ENCODE results near the gene PTPRN2.

PTPRN2 gene

DNA sequence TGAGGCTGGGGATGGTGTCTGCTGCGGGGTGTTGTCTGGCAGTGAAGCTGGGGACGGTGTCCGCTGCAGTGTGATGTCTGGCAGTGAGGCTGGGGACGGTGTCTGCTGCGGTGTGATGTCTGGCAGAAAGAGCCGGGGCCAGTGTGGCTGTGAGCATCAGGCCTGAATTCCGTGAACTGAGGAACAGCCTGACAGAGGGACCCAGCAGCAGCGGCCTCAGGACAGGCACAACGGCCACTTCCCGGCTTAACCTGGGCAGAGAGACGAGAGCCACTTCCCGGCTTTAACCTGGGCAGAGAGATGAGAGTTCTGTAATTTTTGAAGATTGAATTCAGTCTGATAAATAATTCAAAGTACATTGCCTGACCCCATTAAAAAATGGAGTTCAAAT is 321.2 kb downstream of the PTPRN2 start:
- TF ChIP-seq, protein P1, sequence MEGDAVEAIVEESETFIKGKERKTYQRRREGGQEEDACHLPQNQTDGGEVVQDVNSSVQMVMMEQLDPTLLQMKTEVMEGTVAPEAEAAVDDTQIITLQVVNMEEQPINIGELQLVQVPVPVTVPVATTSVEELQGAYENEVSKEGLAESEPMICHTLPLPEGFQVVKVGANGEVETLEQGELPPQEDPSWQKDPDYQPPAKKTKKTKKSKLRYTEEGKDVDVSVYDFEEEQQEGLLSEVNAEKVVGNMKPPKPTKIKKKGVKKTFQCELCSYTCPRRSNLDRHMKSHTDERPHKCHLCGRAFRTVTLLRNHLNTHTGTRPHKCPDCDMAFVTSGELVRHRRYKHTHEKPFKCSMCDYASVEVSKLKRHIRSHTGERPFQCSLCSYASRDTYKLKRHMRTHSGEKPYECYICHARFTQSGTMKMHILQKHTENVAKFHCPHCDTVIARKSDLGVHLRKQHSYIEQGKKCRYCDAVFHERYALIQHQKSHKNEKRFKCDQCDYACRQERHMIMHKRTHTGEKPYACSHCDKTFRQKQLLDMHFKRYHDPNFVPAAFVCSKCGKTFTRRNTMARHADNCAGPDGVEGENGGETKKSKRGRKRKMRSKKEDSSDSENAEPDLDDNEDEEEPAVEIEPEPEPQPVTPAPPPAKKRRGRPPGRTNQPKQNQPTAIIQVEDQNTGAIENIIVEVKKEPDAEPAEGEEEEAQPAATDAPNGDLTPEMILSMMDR (IDR thresholded peaks at IDR 0.05; ENCODE audit: extremely low read depth, insufficient read depth, missing control alignments), result no peak
- in situ Hi-C loops (cut with MboI; ENCODE audit: low pct_unique_long_range_greater_than_20kb, low sequenced_read_pairs, unreplicated experiment), result no loop called here
- DNase-seq (ENCODE audit: low spot score), result no peak

DNA sequence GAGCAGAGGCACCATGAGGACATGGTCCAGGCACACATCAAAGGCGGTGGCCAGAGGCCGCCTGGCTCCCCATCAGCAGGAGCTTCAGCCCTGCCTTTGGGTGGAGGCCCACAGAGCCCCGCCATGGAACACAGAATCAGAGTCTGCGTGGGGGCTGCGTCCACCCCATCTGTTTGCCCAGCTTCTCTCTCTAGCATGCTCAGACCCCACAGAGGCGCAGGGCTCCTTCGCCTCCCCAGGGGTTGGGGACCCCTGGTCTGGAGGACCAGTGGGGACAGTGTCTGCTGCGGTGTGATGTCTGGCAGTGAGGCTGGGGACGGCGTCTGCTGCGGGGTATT is 321.9 kb downstream of the PTPRN2 start:
- TF ChIP-seq, protein P1 (IDR thresholded peaks at IDR 0.05; ENCODE audit: extremely low read depth, insufficient read depth, missing control alignments), result no peak
- in situ Hi-C loops (cut with MboI; ENCODE audit: low pct_unique_long_range_greater_than_20kb, low sequenced_read_pairs, unreplicated experiment), result no loop called here

DNA sequence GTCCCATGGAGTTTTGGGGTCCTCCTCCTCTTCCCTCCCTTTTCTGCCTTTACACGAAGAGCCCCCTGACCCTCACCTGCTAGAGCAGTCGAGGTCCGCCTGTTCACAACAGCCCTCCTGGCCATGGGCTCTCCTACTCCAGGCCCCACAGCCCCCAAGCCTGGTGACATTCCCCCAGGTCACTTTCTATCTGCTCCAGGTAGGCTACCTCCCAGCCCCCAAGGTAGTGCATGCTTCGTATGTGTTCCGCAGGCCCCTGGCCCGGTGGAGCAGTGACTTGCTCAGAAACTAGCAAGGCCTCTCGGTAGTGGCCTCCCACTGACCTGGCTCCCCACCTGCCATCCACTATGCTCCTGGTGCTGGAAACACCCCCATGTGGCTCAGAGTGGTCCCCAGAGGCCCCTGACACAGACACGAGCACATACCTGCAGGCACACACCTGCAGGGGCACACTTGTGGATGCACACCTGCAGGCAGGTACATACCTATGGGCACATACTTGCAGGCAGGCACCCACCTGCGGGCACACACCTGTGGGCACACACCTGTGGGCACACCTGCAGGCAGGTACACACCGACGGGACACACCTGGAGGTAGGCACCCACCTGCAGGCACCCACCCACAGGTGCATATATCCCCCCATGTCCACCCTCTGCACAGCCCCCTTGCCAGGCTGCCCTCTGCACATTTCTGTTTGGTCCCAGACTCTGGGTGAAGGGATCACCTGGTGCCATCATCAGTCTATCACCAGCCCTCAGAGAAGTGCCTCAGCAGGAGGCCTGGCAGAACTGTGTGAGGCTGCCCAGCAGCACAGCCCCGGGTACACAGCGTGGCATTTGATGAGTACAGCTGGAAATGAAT is 322.5 kb downstream of the PTPRN2 start:
- TF ChIP-seq, protein P1 (IDR thresholded peaks at IDR 0.05; ENCODE audit: extremely low read depth, insufficient read depth, missing control alignments), result no peak
- in situ Hi-C loops (cut with MboI; ENCODE audit: low pct_unique_long_range_greater_than_20kb, low sequenced_read_pairs, unreplicated experiment), result no loop called here
- DNase-seq (ENCODE audit: low spot score), result no peak

More for the DNA sequence above, 321.9 kb downstream of the PTPRN2 start:
- DNase-seq (ENCODE audit: low spot score), result no peak

DNA sequence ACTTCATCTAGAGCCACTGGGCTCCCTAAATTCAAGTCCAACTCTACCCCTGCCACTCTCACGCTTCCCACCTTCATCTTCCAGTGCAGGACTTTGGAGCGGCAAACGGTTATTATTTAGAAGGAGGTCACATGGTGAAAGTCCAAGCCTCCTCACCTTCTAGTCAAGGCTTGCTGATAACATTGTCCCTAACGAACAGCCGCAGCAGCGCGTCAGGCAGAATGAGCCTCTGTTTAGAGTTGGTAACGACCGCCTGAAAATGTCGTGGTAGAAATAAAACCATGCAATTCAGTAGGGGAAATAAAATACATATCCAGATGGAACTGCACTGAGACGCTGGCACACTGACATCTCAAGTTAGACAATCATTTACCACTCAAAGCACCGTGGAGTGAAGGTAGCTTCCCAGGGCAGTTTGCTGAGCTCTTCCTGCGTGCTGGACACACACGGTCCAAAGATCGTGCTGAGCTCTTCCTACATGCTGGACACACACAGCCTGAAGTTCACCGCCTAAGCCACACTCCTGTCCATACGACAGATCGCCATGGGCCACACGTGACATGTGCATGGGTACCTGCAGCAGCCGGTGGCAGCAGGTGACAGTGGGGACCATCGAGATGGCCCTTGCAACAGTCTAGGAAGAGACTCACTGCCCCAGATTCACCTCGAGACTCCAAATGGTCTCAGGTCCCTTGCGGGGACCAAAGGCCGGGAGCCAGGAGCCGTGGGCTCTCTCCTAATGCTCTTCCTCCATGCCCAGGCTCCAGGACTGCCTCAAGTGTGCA is 323.5 kb downstream of the PTPRN2 start:
- in situ Hi-C loops (cut with MboI; ENCODE audit: low pct_unique_long_range_greater_than_20kb, low sequenced_read_pairs, unreplicated experiment), result no loop called here
- DNase-seq (ENCODE audit: low spot score), result no peak
- TF ChIP-seq, protein P1 (IDR thresholded peaks at IDR 0.05; ENCODE audit: extremely low read depth, insufficient read depth, missing control alignments), result no peak

DNA sequence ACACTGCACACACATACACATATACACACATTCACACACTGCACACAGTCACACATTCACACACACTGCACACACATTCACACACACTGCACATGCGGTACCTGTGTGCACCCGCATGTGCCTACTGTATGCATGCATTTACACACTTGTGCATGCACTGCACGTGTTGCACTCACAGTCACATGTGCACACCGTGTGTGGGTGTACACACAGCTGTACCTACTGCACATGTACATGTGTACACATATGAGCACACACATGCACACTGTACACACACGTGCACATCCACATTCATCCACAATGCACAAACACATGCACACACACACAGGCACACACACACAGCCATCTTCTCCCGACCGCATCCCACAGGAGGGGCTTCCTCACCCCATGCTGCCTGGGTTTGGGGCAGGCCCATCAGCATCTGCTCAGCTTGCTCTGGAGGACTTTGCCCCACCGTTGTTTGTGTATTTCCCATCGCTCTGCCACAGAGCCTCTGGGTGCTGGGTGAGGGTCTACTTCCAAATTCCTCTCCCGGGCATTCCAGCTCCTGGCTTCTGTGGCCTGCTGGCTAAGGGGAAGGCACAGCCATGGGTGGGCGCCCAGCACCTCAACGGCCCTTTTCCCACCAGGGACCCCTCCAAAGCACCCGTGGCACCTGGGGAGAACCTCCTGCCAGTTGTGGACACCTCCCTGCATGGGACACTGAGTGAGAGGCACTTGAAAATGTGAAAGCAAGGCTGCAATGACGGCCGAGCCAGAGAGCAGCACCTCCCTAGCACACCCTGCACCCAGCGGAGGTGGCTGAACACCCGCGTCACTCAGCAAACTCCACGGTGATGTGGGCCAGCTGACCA is 324.3 kb downstream of the PTPRN2 start:
- TF ChIP-seq, protein P1 (IDR thresholded peaks at IDR 0.05; ENCODE audit: extremely low read depth, insufficient read depth, missing control alignments), result no peak
- in situ Hi-C loops (cut with MboI; ENCODE audit: low pct_unique_long_range_greater_than_20kb, low sequenced_read_pairs, unreplicated experiment), result no loop called here
- DNase-seq (ENCODE audit: low spot score), result no peak
